Endothelial cell of umbilical vein (primary cell): ENCODE data around the gene RAPGEF4. TPM values are rescaled to one million over a fixed set of nuclear protein-coding genes. Genes with fewer than 3 reads are reported as not detected.

ENCODE experiments used
- BruUV-seq: library from RNA; stranded (reverse); fragments of 400-500 nt; replicated peaks from 2 replicates; lab custom pipeline; 2021; lab: Mats Ljungman, UMichigan
- CTCF ChIA-PET: fragments of 300-600, 350-600 bp; sonication (Branson Sonifier 250); formaldehyde crosslinking; loops from one replicate; lab custom pipeline; 2021; ENCODE audit warnings: antibody characterized with exemption, inconsistent platforms; lab: Charles Lee
- POLR2A ChIA-PET: fragments of 300-600, 350-600 bp; sonication (Branson Sonifier 250); formaldehyde crosslinking; loops from one replicate; lab custom pipeline; 2021; ENCODE audit warnings: antibody characterized with exemption, inconsistent platforms; lab: Charles Lee
- DNase-seq: peaks from one replicate; pipeline ENCODE4 v3.0.0-alpha.2; 2011; ENCODE audit warnings: low read depth, low spot score
- FAIRE-seq: peaks from 2 replicates; lab custom pipeline; 2011; peaks lifted over from hg19 to GRCh38; lab: Jason Lieb, UNC
- H2AFZ ChIP-seq: 2 replicates; pipeline ENCODE4 v1.6.0; 2012; ENCODE audit warnings: low read depth, low read length, control low read depth, inconsistent platforms
- H3K27ac ChIP-seq: 2 replicates; pipeline ENCODE4 v1.5.1; 2011; ENCODE audit warnings: low read depth, mild to moderate bottlenecking, control low read depth, low read length, moderate library complexity; ENCODE audit not compliant: insufficient read depth
- H3K27me3 ChIP-seq, 2 experiments: 2 replicates each; pipeline versions ENCODE4 v1.6.0 to v1.6.1; 2011; ENCODE audit warnings: low read length in 2 of 2, mixed read lengths in 1 of 2; ENCODE audit not compliant: control insufficient read depth in 2 of 2, insufficient read depth in 2 of 2
- H3K36me3 ChIP-seq, 2 experiments: 2 replicates in 1 of 2; 3 replicates in 1 of 2; pipeline ENCODE4 v1.5.1; 2011; ENCODE audit warnings: low read length in 2 of 2, mild to moderate bottlenecking in 1 of 2, moderate library complexity in 1 of 2; ENCODE audit not compliant: control insufficient read depth in 2 of 2, insufficient read depth in 2 of 2; ENCODE audit errors: extremely low read depth in 1 of 2
- H3K4me1 ChIP-seq: 3 replicates; pipeline ENCODE4 v1.5.1; 2011; ENCODE audit warnings: mild to moderate bottlenecking, low read length; ENCODE audit not compliant: control insufficient read depth, insufficient read depth; ENCODE audit errors: extremely low read depth
- H3K4me2 ChIP-seq: 2 replicates; pipeline ENCODE4 v1.6.1; 2011; ENCODE audit warnings: low read length, control low read depth, mixed read lengths; ENCODE audit not compliant: insufficient read depth
- H3K4me3 ChIP-seq, 3 experiments: fragments of 200-600 bp in 1 of 3; sonication (generic), shearing (Covaris generic) in 1 of 3; replicated peaks in 1 of 3; 2 replicates each; pipeline ENCODE4 v1.5.1; 2011 to 2016; ENCODE audit warnings: control low read depth in 3 of 3, low read length in 3 of 3, mild to moderate bottlenecking in 2 of 3, inconsistent platforms in 1 of 3, low read depth in 1 of 3, moderate library complexity in 1 of 3; ENCODE audit not compliant: insufficient read depth in 1 of 3
- H3K79me2 ChIP-seq: 2 replicates; pipeline ENCODE4 v1.6.0; 2012; ENCODE audit warnings: low read length, inconsistent platforms; ENCODE audit not compliant: control insufficient read depth, insufficient read depth
- H3K9ac ChIP-seq: replicated peaks from 2 replicates; pipeline ENCODE3; 2011; ENCODE audit warnings: low read length, control low read depth; ENCODE audit not compliant: insufficient read depth; ENCODE audit errors: extremely low read depth
- H3K9me1 ChIP-seq: replicated peaks from 3 replicates; pipeline ENCODE4 v1.6.0; 2011; ENCODE audit warnings: mild to moderate bottlenecking, low read length; ENCODE audit not compliant: control insufficient read depth, insufficient read depth; ENCODE audit errors: extremely low read depth
- H3K9me3 ChIP-seq: replicated peaks from 2 replicates; pipeline ENCODE4 v1.5.1; 2012; ENCODE audit warnings: low read length, inconsistent platforms; ENCODE audit not compliant: control insufficient read depth, insufficient read depth
- H4K20me1 ChIP-seq: replicated peaks from 2 replicates; pipeline ENCODE3; 2011; ENCODE audit warnings: mild to moderate bottlenecking, low read length; ENCODE audit not compliant: control insufficient read depth, insufficient read depth; ENCODE audit errors: extremely low read depth
- EZH2 ChIP-seq: IDR thresholded peaks from 2 replicates; pipeline ENCODE4 v1.6.1; 2012; ENCODE audit warnings: borderline replicate concordance, low read depth, mild to moderate bottlenecking, moderate library complexity, low read length, inconsistent platforms; ENCODE audit not compliant: severe bottlenecking
- FOS ChIP-seq: IDR thresholded peaks from 2 replicates; pipeline ENCODE4 v1.6.1; 2011; ENCODE audit warnings: mild to moderate bottlenecking, low read length, moderate library complexity, borderline replicate concordance; ENCODE audit not compliant: insufficient read depth
- JUN ChIP-seq: IDR thresholded peaks from 2 replicates; pipeline ENCODE4 v1.6.1; 2011; ENCODE audit warnings: borderline replicate concordance, low read depth; ENCODE audit not compliant: insufficient read length, insufficient read depth
- MYC ChIP-seq: IDR thresholded peaks from one replicate; pipeline ENCODE4 v1.6.1; 2011; ENCODE audit warnings: mild to moderate bottlenecking, low read depth, low read length
- POLR2A ChIP-seq: IDR thresholded peaks from 2 replicates; pipeline ENCODE4 v1.6.1; 2012; ENCODE audit warnings: low read depth, mild to moderate bottlenecking, control low read depth, low read length
- POLR2AphosphoS5 ChIP-seq: IDR thresholded peaks from 2 replicates; pipeline ENCODE4 v1.6.1; 2012; ENCODE audit warnings: low read depth, mild to moderate bottlenecking, control low read depth, low read length, moderate library complexity; ENCODE audit not compliant: insufficient read depth
- dilution Hi-C: fragments of 300-500 bp; cut with MboI; formaldehyde crosslinking; loops from one replicate; pipeline ENCODE4 v1.15.0; 2019; ENCODE audit warnings: low sequenced_read_pairs; ENCODE audit not compliant: extremely low pct_ligation_motif_present
- intact Hi-C: fragments of 100-400 bp; cut with micrococcal nuclease; formaldehyde crosslinking; loops from one replicate; pipeline ENCODE4 v1.10.0; 2022
- polyA plus RNA-seq, 4 experiments: library from polyadenylated mRNA; depleted of rRNA in 3 of 4; stranded (reverse) in 3 of 4; unstranded in 1 of 4; fragments of >200 nt; gene quantifications; 2 replicates each; pipeline versions ENCODE4 v1.2.1 to v1.2.3, GENCODE V29; 2011 to 2012; ENCODE audit warnings: missing spikeins in 1 of 4
- total RNA-seq: library from RNA; stranded (reverse); gene quantifications from 2 replicates; pipeline ENCODE4 v1.2.3, GENCODE V29; 2021
- TF ChIP-seq, protein P1 (sequence below), 2 donors: IDR thresholded peaks; 1 replicate in 1 of 2; 2 replicates in 1 of 2; pipeline ENCODE4 v1.5.1; 2011; ENCODE audit warnings: low read length in 2 of 2, mild to moderate bottlenecking in 2 of 2, moderate library complexity in 2 of 2, control low read depth in 1 of 2, inconsistent platforms in 1 of 2, low read depth in 1 of 2; ENCODE audit not compliant: insufficient read depth in 1 of 2; ENCODE audit errors: extremely low read depth in 1 of 2
- TF ChIP-seq, protein P2 (sequence below): IDR thresholded peaks from 2 replicates; pipeline ENCODE4 v1.6.1; 2011; ENCODE audit not compliant: insufficient read depth, insufficient read length

Gene RAPGEF4
- total and polyA plus RNA-seq, 2 donors (not counting 3 experiments of a cell fraction or from before 2014, with no cell fraction given), result 7.2 to 9.2 TPM

GRCh38 chr2:172919732-172920131, 184.1 kb downstream of the RAPGEF4 start:
- no peak overlapping the region for H2AFZ ChIP-seq
- H3K36me3 ChIP-seq, result no peaks in the 10 kb centered on the region
- no peak overlapping the region for H3K9ac ChIP-seq
- no peak overlapping the region for H3K4me2 ChIP-seq
- ChIA-PET CTCF (interaction anchor here (1.1 kb wide), 1 partner anchor 12 kb away, joined by 3 read pairs; no protein-coding TSS in a partner anchor), POLR2A (no interaction called here)
- no peak overlapping the region for H3K4me3 ChIP-seq
- intact Hi-C loops, result no loop called here
- peaks cover 2% of the 10 kb centered on the region for H3K4me1 ChIP-seq
- H3K79me2 ChIP-seq, result no peaks in the 10 kb centered on the region
- BruUV-seq, result no TSS peak
- H3K27me3 ChIP-seq, result no peaks in the 10 kb centered on the region
- dilution Hi-C loops, result no loop called here
- TF ChIP-seq POLR2A (no peak), FOS (no peak), MYC (no peak), POLR2AphosphoS5 (no peak), JUN (no peak), EZH2 (no peak)
- TF ChIP-seq, protein P1, sequence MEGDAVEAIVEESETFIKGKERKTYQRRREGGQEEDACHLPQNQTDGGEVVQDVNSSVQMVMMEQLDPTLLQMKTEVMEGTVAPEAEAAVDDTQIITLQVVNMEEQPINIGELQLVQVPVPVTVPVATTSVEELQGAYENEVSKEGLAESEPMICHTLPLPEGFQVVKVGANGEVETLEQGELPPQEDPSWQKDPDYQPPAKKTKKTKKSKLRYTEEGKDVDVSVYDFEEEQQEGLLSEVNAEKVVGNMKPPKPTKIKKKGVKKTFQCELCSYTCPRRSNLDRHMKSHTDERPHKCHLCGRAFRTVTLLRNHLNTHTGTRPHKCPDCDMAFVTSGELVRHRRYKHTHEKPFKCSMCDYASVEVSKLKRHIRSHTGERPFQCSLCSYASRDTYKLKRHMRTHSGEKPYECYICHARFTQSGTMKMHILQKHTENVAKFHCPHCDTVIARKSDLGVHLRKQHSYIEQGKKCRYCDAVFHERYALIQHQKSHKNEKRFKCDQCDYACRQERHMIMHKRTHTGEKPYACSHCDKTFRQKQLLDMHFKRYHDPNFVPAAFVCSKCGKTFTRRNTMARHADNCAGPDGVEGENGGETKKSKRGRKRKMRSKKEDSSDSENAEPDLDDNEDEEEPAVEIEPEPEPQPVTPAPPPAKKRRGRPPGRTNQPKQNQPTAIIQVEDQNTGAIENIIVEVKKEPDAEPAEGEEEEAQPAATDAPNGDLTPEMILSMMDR (IDR thresholded peaks at IDR 0.05; ENCODE audit: extremely low read depth in 1 of 2, insufficient read depth in 1 of 2, low read depth in 1 of 2, low read length in 2 of 2), result no peak
- TF ChIP-seq, protein P2, sequence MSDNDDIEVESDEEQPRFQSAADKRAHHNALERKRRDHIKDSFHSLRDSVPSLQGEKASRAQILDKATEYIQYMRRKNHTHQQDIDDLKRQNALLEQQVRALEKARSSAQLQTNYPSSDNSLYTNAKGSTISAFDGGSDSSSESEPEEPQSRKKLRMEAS, result no peak
- FAIRE-seq (no peak), DNase-seq (no peak)
- H3K27ac ChIP-seq, result no peak overlapping the region
- H3K9me3 ChIP-seq, result no peaks in the 10 kb centered on the region
- H3K9me1 ChIP-seq, result no peaks in the 10 kb centered on the region
- no peaks in the 10 kb centered on the region for H4K20me1 ChIP-seq
